Measurements from ENCODE around the gene IHH. TPM values are rescaled to one million over a fixed set of nuclear protein-coding genes. Genes with fewer than 3 reads are reported as not detected.
A peak's percentile ranks its signal among the peaks of the same experiment; 100 is the strongest.

The IHH gene
- total and polyA plus RNA-seq, 9 of the 15 experiments (the other 6 are each of a cell fraction or from before 2014, with no cell fraction given) = 0.07 TPM; not detected in 8

- Histone ChIP-seq H4K20me1 (replicated peaks; ENCODE audit: control insufficient read depth, insufficient read depth, low read length) (no peaks in the 10 kb centered on the region; the same call in 1 of the 2 replicates), H3K36me3 (ENCODE audit: control insufficient read depth, insufficient read depth, low read length) (no peaks in the 10 kb centered on the region), H3K9ac (ENCODE audit: insufficient read depth in 1 of 2, low read depth in 2 of 2, low read length in 2 of 2) (no peak overlapping the region), H3K27me3 (ENCODE audit: control insufficient read depth in 2 of 2, insufficient read depth in 2 of 2, low read length in 2 of 2) (peaks cover 5 to 58% of the 10 kb centered on the region in 2 experiments; a peak in 3 of 5 replicates), H2AFZ (ENCODE audit: low read depth, low read length) (no peak overlapping the region), H3K27ac (ENCODE audit: extremely low read depth, low read depth, low read length) (no peak overlapping the region), H3K4me2 (ENCODE audit: insufficient read depth, low read length) (no peak overlapping the region), H3K4me3 (no peak overlapping the region), H3K9me1 (ENCODE audit: control insufficient read depth, insufficient read depth, low read length) (no peaks in the 10 kb centered on the region), H3K79me2 (ENCODE audit: control insufficient read depth, insufficient read depth, low read length) (no peaks in the 10 kb centered on the region), H3K9me3 (replicated peaks; ENCODE audit: control insufficient read depth, insufficient read depth, low read depth, low read length) (no peaks in the 10 kb centered on the region), H3K4me1 (replicated peaks in 1 of 2; ENCODE audit: control insufficient read depth in 2 of 2, insufficient read depth in 2 of 2, low read length in 2 of 2) (peaks cover 0 to 4% of the 10 kb centered on the region in 2 experiments; a peak in 1 of 5 replicates)
- ATAC-seq (peak; percentile 15; the same call in 2 of the 3 replicates), FAIRE-seq (no peak), DNase-seq (ENCODE audit: extremely low read depth in 1 of 4, low spot score in 3 of 4) (no peak)
- in situ Hi-C loops (cut with MboI) = loop anchor here (10.0 kb wide), 1 partner anchor 126 kb away; no protein-coding TSS in a partner anchor
- WGBS (ENCODE audit: insufficient coverage, low coverage, missing lambda C conversion rate) = 15% methylated on average over 13 of the region's 13 CpGs
- ChIA-PET POLR2A (interaction anchor here (0.7 to 1.2 kb wide), 4 partner anchors 12 to 500 kb away, joined by 3 to 4 read pairs (median 4); partner anchors contain the start of gene CFAP65), CTCF (ENCODE audit: low intra/inter-chr PET ratio) (interaction anchor here (1.1 to 3.8 kb wide), 3 partner anchors 9 to 126 kb away, joined by 4 to 31 read pairs (median 6); no protein-coding TSS in a partner anchor)
- TF ChIP-seq E4F1 (CRISPR knock-in tag; IDR thresholded peaks at IDR 0.05; ENCODE audit: borderline replicate concordance) (no peak), CREB3L1 (IDR thresholded peaks at IDR 0.05; ENCODE audit: borderline replicate concordance, low read depth) (no peak), STAT6 (CRISPR knock-in tag; IDR thresholded peaks at IDR 0.05) (no peak), RFX5 (IDR thresholded peaks at IDR 0.05; ENCODE audit: low read depth, low read length) (no peak), HMG20B (CRISPR knock-in tag; IDR thresholded peaks at IDR 0.05) (no peak)
- BruUV-seq (replicated peaks) = no TSS peak
- intact Hi-C loops (cut with micrococcal nuclease) = loop anchor here (1.0 to 2.0 kb wide), 2 partner anchors 90 to 126 kb away; no protein-coding TSS in a partner anchor
Observed at GRCh38 chr2:219028996-219029828, 31.5 kb downstream of the IHH start.
